ENCODE data around the gene ZIC4. TPM values are rescaled to one million over a fixed set of nuclear protein-coding genes. Genes with fewer than 3 reads are reported as not detected.

The ZIC4 gene
- total and polyA plus RNA-seq, 2 of the 8 experiments (the other 6 are each of a cell fraction or from before 2014, with no cell fraction given), result 0.03 to 0.13 TPM

GRCh38 chr3:147418808-147419701 lies 12.7 kb upstream of the ZIC4 start (continued):
- TF ChIP-seq USF2 (IDR thresholded peaks at IDR 0.05; ENCODE audit: low read length), result peak; percentile 63
- TF ChIP-seq RNF2 (IDR thresholded peaks at IDR 0.05; ENCODE audit: borderline replicate concordance, low read depth, low read length, missing control alignments, poor library complexity, severe bottlenecking), result peak; percentile 50
- no peak; the same call in 1 of the 2 replicates for TF ChIP-seq SUZ12 (IDR thresholded peaks at IDR 0.05; ENCODE audit: low read length)
- no peak for TF ChIP-seq CBX5 (IDR thresholded peaks at IDR 0.05; ENCODE audit: low read depth, low read length)
- TF ChIP-seq SRF (IDR thresholded peaks at IDR 0.05; ENCODE audit: low read depth, low read length), result no peak
- no peak for TF ChIP-seq SIX5 (IDR thresholded peaks at IDR 0.05; ENCODE audit: low read depth, low read length)
- TF ChIP-seq KDM5A (IDR thresholded peaks at IDR 0.05; ENCODE audit: low read length), result no peak
- no peak; the same call in 1 of the 2 replicates for TF ChIP-seq CREB1 (IDR thresholded peaks at IDR 0.05)
- no peak for TF ChIP-seq TEAD4 (IDR thresholded peaks at IDR 0.05; ENCODE audit: low read depth, low read length)
- 0 out of 4 replicates have a peak, but pooled peaks of 1 of the 2 experiments have one; percentile 23 for TF ChIP-seq HDAC2 (IDR thresholded peaks at IDR 0.05; ENCODE audit: borderline replicate concordance in 1 of 2, low read depth in 2 of 2, low read length in 2 of 2)
- TF ChIP-seq JUND (IDR thresholded peaks at IDR 0.05; ENCODE audit: low read length), result no peak
- TF ChIP-seq BRCA1 (IDR thresholded peaks at IDR 0.05; ENCODE audit: low read depth, low read length), result no peak
- TF ChIP-seq POLR2A (IDR thresholded peaks at IDR 0.05; ENCODE audit: control extremely low read depth in 1 of 2, low read depth in 2 of 2, low read length in 2 of 2), result no peak
- no peak for TF ChIP-seq EP300 (IDR thresholded peaks at IDR 0.05; ENCODE audit: borderline replicate concordance in 1 of 2, low read depth in 2 of 2, low read length in 2 of 2)
- TF ChIP-seq POU5F1 (IDR thresholded peaks at IDR 0.05; ENCODE audit: low read depth, low read length), result peak; percentile 79
- 0 out of 2 replicates have a peak, but pooled peaks have one; percentile 11 for TF ChIP-seq TBP (IDR thresholded peaks at IDR 0.05; ENCODE audit: low read depth, low read length)
- no peak for TF ChIP-seq GTF2F1 (IDR thresholded peaks at IDR 0.05; ENCODE audit: borderline replicate concordance, low read depth, low read length)
- TF ChIP-seq, protein P1, sequence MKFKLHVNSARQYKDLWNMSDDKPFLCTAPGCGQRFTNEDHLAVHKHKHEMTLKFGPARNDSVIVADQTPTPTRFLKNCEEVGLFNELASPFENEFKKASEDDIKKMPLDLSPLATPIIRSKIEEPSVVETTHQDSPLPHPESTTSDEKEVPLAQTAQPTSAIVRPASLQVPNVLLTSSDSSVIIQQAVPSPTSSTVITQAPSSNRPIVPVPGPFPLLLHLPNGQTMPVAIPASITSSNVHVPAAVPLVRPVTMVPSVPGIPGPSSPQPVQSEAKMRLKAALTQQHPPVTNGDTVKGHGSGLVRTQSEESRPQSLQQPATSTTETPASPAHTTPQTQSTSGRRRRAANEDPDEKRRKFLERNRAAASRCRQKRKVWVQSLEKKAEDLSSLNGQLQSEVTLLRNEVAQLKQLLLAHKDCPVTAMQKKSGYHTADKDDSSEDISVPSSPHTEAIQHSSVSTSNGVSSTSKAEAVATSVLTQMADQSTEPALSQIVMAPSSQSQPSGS (IDR thresholded peaks at IDR 0.05; ENCODE audit: low read length), result no peak
- TF ChIP-seq RBBP5 (IDR thresholded peaks at IDR 0.05; ENCODE audit: borderline replicate concordance, low read depth, low read length), result peak; percentile 62; the same call in 1 of the 2 replicates
- peak; percentile 94 for TF ChIP-seq MAX (IDR thresholded peaks at IDR 0.05)

Measured in H1 (cell line).